ENCODE measurements around the gene GARNL3. TPM values are rescaled to one million over a fixed set of nuclear protein-coding genes. Genes with fewer than 3 reads are reported as not detected.

The GARNL3 gene
- total RNA-seq, 4 donors from 2014 or later: 8.9 to 17.9 (median 12.2) TPM

DNA sequence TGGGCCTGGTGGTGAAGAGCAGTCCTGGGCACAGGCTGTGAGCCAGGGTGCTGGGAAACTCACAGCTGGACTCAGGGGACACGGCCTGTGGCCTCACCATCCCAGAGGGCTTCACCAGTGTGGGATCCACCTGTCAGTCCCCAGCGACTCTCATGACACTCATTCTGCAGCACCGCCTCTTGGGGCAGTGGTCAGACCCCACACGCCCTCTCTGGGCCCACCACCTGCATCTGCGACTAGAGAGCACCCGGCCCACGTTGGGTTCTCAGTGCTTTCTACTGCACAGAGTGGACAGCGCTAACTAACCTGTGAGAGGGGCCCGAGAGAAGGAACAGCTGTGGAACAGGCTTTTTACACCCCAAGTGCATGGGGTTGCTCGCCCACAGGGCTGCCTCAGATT is 45.8 kb upstream of the GARNL3 start:
- DNase-seq (ENCODE audit: extremely low spot score): no peak
- Histone ChIP-seq H3K27me3 (no peaks in the 10 kb centered on the region), H3K9me3 (no peaks in the 10 kb centered on the region), H3K4me1 (peaks cover 3 to 14% (median 7%) of the 10 kb centered on the region in 4 donors), H3K36me3 (no peaks in the 10 kb centered on the region), H3K27ac (replicated peaks in 1 of 4) (no peak overlapping the region), H3K4me3 (no peak overlapping the region)
- 78% methylated on average over 10 of the region's 10 CpGs for WGBS
- intact Hi-C loops (cut with DNase I): loop anchor here (5.0 kb wide), 1 partner anchor 128 kb away; no protein-coding TSS in a partner anchor
- TF ChIP-seq EP300 (IDR thresholded peaks at IDR 0.05) (no peak), POLR2A (IDR thresholded peaks at IDR 0.05; ENCODE audit: low read depth) (no peak)

DNA sequence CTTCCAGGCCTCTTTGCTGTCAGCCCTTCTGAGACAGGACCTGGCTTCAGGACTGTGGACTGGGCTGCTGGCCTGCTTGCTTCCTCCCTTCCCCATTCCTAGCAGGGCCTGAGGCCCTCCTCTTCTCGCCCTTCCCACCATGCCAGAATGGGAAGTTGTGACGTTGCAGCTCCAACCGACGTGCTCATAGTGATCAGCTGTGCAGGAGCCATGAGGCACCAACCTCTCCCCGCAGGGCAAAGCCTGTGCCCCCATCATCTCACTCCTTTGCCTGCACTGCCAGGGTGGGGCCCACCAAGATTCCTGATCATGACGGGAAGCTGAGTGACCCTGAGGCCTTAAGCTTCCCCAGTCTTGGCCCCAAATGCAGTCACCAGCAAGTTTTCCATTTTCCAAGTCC is 45.1 kb upstream of the GARNL3 start:
- TF ChIP-seq CTCF (IDR thresholded peaks at IDR 0.05) (no peak), EP300 (IDR thresholded peaks at IDR 0.05) (no peak), POLR2AphosphoS5 (IDR thresholded peaks at IDR 0.05) (no peak), POLR2A (IDR thresholded peaks at IDR 0.05; ENCODE audit: low read depth) (no peak)
- H3K4me1 ChIP-seq: peaks cover 8 to 18% (median 13%) of the 10 kb centered on the region in 4 donors
- H3K27ac ChIP-seq (replicated peaks in 1 of 4): no peak overlapping the region
- H3K27me3 ChIP-seq: no peaks in the 10 kb centered on the region
- H3K36me3 ChIP-seq: no peaks in the 10 kb centered on the region
- no peak for DNase-seq (ENCODE audit: extremely low spot score)
- H3K9me3 ChIP-seq: no peaks in the 10 kb centered on the region
- 80% methylated on average over 5 of the region's 6 CpGs for WGBS
- no peak overlapping the region for H3K4me3 ChIP-seq
- intact Hi-C loops (cut with DNase I): loop anchor here (5.0 kb wide), 1 partner anchor 128 kb away; no protein-coding TSS in a partner anchor

GRCh38 chr9:127221695-127222094 is 42.9 kb upstream of the GARNL3 start:
- DNase-seq (ENCODE audit: extremely low spot score): no peak
- Histone ChIP-seq H3K4me1 (peaks cover 14 to 26% (median 25%) of the 10 kb centered on the region in 4 donors), H3K36me3 (no peaks in the 10 kb centered on the region), H3K27ac (replicated peaks in 1 of 4) (no peak overlapping the region), H3K9me3 (no peaks in the 10 kb centered on the region), H3K4me3 (no peak overlapping the region), H3K27me3 (no peaks in the 10 kb centered on the region)
- WGBS: 84% methylated on average over 2 of the region's 2 CpGs
- intact Hi-C loops (cut with DNase I): no loop called here
- TF ChIP-seq EP300 (IDR thresholded peaks at IDR 0.05) (no peak), CTCF (IDR thresholded peaks at IDR 0.05) (no peak), POLR2A (IDR thresholded peaks at IDR 0.05; ENCODE audit: low read depth) (no peak), POLR2AphosphoS5 (IDR thresholded peaks at IDR 0.05) (no peak)

GRCh38 chr9:127222388-127223095 is 42.0 kb upstream of the GARNL3 start:
- Histone ChIP-seq H3K27me3 (no peaks in the 10 kb centered on the region), H3K4me1 (peaks cover 14 to 28% (median 26%) of the 10 kb centered on the region in 4 donors), H3K27ac (replicated peaks in 1 of 4) (no peak overlapping the region), H3K9me3 (no peaks in the 10 kb centered on the region), H3K36me3 (no peaks in the 10 kb centered on the region), H3K4me3 (no peak overlapping the region)
- intact Hi-C loops (cut with DNase I): no loop called here
- DNase-seq (ENCODE audit: extremely low spot score): no peak
- 78% methylated on average over 15 of the region's 15 CpGs for WGBS
- TF ChIP-seq POLR2A (IDR thresholded peaks at IDR 0.05; ENCODE audit: low read depth): no peak
- no peak for TF ChIP-seq EP300 (IDR thresholded peaks at IDR 0.05)
- TF ChIP-seq CTCF (IDR thresholded peaks at IDR 0.05): no peak
- TF ChIP-seq POLR2AphosphoS5 (IDR thresholded peaks at IDR 0.05): no peak

GRCh38 chr9:127223266-127223665 is 41.3 kb upstream of the GARNL3 start:
- Histone ChIP-seq H3K4me3 (no peak overlapping the region), H3K4me1 (peaks cover 14 to 28% (median 26%) of the 10 kb centered on the region in 4 donors), H3K27me3 (no peaks in the 10 kb centered on the region), H3K36me3 (no peaks in the 10 kb centered on the region), H3K9me3 (no peaks in the 10 kb centered on the region), H3K27ac (replicated peaks in 1 of 4) (peak overlapping the region in 2 of 4 donors; percentile 82 to 87)
- DNase-seq (ENCODE audit: extremely low spot score): no peak
- no peak for TF ChIP-seq POLR2AphosphoS5 (IDR thresholded peaks at IDR 0.05)
- no peak for TF ChIP-seq CTCF (IDR thresholded peaks at IDR 0.05)
- TF ChIP-seq EP300 (IDR thresholded peaks at IDR 0.05): no peak
- TF ChIP-seq POLR2A (IDR thresholded peaks at IDR 0.05; ENCODE audit: low read depth): no peak
- intact Hi-C loops (cut with DNase I): no loop called here
- 62% methylated on average over 4 of the region's 4 CpGs for WGBS
